Measurements from ENCODE around the gene TRMT10C.
A peak's percentile ranks its signal among the peaks of the same experiment; 100 is the strongest.
"Not testable (repeated sequence)": the region's sequence is repeated elsewhere in the genome, so short reads cannot be mapped to it uniquely, and the experiment has no call there.

TRMT10C gene

GRCh38 chr3:101549473-101549872, 12.2 kb upstream of the TRMT10C start:
- DNase-seq, result no peak

- DNase-seq, result not testable (repeated sequence)
These were observed 10.1 kb upstream of the TRMT10C start for GRCh38 chr3:101551359-101552081.

DNA sequence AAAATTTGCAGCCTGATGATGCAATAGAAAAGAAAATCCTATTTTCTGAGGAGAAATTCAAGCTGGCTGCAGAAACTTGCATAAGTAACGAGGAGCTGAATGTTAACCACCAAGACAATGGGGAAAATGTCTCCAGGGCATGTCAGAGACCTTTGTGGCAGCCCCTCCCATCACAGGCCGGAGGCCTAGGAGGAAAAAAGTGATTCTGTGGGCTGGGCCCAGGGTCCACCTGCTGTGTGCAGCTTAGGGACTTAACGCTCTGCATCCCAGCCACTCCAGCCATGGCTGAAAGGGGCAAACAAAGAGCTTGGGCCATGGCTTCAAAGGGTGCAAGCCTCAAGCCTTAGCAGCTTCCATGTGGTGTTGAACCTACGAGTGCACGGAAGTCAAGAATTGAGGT, 8.3 kb upstream of the TRMT10C start:
- DNase-seq, result not testable (repeated sequence)

DNA sequence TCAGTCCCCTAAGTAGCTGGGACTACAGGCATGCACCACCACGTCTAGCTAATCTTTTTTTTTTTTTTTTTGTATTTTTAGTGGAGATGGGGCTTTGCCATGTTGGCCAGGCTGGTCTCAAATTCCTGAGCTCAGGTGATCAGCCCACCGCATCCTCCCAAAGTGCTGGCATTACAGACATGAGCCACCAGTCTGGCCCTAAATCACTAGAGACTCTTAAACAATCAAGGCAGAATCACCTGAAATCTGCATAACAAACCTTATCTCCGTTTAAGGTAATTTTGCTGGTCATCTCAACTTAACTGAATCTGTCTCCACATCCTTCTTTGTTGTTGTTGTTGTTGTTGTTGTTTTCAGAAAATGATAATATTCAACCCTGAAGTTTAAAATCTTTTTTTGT, 5.6 kb upstream of the TRMT10C start:
- DNase-seq, result no peak

- DNase-seq, result no peak
These were observed 6.1 kb downstream of the TRMT10C start for GRCh38 chr3:101567528-101568317.

- no peak for DNase-seq
These were observed 9.6 kb downstream of the TRMT10C start for GRCh38 chr3:101571028-101571895.

GRCh38 chr3:101573449-101574387, 12.1 kb downstream of the TRMT10C start, which contains the start of gene PCNP:
PCNP (plus strand) TSS chr3:101574180; CDS start chr3:101574216, 36 bp downstream.
- peak; percentile 99 for DNase-seq

GRCh38 chr3:101574388-101575112, 12.9 kb downstream of the TRMT10C start:
- DNase-seq, result peak; percentile 56

GRCh38 chr3:101577286-101577685, 15.6 kb downstream of the TRMT10C start:
- DNase-seq, result no peak

- no peak for DNase-seq
These were observed 26.9 kb downstream of the TRMT10C start for GRCh38 chr3:101588616-101589015.

DNA sequence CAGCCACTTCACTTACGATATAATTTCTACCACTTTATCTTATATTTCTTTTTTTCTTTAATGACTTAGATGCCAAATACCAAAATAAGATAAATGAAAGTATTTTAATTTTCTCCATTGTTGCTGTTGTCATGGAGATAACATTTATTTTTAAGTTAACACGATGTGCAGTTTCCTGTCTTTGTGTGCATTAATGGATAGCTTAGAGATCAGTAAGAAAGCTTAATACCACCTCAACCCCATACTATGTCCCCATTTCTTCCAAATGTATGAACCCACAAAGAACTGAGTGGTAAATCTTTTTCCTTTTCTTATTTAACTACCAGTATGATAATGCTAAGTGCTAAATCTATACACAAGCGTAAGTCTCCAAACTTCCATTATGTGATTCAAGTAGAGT, 29.4 kb downstream of the TRMT10C start:
- no peak for DNase-seq

DNA sequence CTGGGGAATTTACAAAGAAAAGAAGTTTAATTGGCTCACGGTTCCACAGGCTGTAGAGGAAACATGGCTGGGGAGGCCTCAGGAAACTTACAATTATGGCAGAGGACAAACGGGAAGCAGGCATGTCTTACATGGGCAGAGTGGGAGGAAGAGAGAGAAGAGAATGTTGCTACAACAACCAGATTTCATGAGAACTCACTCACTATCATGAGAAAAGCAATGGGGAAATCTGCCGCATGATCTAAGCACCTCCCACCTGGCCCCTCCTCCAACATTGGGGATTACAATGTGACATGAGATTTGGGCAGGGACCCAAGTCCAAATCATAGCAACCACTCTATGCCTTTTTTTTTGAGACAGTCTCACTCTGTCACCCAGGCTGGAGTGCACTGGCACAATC, 41.1 kb downstream of the TRMT10C start:
- DNase-seq, result no peak

- DNase-seq, result no peak
These were observed 41.5 kb downstream of the TRMT10C start for GRCh38 chr3:101603184-101603583.

GRCh38 chr3:101605398-101605797, 43.7 kb downstream of the TRMT10C start:
- not testable (repeated sequence) for DNase-seq

DNA sequence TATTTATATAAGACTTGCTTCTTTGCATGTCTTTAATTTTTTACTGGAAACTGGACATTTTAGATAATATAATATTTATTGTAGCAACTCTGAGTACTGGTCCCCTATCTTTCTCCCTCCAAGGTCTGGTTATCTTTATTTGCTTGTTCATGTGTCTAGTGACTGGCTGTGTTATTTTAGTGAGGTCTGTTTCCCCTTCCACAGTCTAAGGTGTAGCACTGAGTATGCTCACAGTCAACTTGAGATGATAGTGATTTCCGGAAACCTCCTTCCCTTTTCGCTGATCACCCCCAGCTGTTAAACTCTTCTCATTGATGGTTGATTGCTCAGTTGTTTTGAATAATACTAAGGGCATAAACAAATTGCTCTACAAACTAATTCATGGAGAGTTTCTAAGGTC, 49.4 kb downstream of the TRMT10C start:
- DNase-seq, result no peak

GRCh38 chr3:101613014-101613413, 51.3 kb downstream of the TRMT10C start:
- DNase-seq, result not testable (repeated sequence)

GRCh38 chr3:101615525-101615924, 53.9 kb downstream of the TRMT10C start:
- DNase-seq, result no peak

Data from fibroblast of skin of back (primary cell).